ENCODE data around the gene ZMAT5. TPM values are rescaled to one million over a fixed set of nuclear protein-coding genes. Genes with fewer than 3 reads are reported as not detected.

Gene ZMAT5
- total RNA-seq, 1 experiment from 2014 or later = 13.4 TPM

DNA sequence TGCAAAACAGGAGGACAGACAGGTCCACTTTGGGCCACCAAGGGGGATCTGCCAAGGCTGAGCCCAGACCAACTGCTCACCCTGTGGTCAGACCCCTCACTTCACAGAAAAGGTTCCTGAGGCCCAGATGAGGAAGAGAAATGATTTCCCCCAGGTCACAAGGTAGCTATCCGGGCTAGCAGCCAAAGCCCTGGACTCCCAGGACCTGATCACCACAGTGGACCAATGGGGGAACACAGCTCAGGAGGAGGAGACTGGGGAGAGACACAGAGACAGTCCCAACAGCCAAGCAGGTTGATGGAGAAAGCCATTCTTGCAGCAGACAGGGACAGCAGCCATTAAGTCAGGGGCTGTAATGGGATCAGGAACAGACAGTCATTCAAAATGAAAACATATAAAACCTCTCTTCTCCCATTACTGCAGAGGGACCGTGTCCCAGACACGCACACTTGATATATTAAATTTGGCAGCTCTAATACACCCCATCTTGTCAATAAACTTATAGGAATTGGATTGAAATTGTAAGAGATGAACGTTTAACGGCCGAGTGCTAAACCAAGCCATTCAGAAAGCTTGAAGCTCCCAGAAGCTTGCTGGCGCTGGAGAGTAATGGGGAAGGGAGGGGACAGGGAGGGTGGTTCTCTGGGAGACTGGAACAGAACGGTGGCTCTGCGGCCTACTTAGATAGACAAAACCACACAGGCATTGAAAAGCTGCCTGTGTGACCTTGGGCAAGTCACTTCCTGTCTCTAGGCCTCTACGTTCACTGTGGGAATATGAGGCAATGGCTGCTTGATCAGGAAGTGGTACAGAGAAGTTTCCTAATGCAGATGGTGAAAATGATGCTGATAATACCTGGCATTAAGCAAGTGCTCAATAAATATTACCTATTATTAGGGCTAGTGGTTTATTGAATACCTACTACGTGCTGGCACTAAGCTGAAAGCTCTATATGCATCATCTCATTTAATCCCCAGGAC is 16.0 kb downstream of the ZMAT5 start:
- Mint-ChIP-seq H3K27ac (no peak overlapping the region), H3K4me1 (no peaks in the 10 kb centered on the region)

DNA sequence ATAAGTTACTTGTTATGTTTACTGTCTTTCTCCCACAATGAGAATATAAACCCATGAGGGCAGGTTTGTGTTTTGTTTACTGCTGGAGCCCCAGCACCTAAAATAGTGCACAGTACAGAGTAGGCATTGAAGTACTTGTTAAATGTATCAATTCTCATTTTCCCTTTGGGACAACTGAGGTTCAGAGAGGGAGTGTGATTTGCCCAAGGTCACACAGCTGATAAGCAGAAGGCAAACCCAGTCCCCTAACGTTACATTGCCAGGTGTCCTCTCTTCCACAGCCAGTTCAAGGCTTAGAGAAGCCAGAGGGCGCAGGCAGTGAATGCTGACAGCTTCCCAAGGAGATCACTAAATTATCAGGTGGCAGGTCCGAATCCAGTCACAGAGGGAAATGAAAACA is 16.8 kb downstream of the ZMAT5 start:
- CTCF ChIA-PET = no interaction called here
- DNase-seq (ENCODE audit: low spot score) = no peak

More for the DNA sequence above, 16.0 kb downstream of the ZMAT5 start:
- Mint-ChIP-seq H3K27me3 (ENCODE audit: low read depth) (no peaks in the 10 kb centered on the region), H3K4me3 (no peak overlapping the region), H3K9me3 (no peaks in the 10 kb centered on the region), H3K36me3 (no peaks in the 10 kb centered on the region)
- ATAC-seq = no peak
- POLR2A ChIA-PET = no interaction called here
- CTCF ChIA-PET = no interaction called here
- DNase-seq (ENCODE audit: low spot score) = no peak
- TF ChIP-seq, protein P1, sequence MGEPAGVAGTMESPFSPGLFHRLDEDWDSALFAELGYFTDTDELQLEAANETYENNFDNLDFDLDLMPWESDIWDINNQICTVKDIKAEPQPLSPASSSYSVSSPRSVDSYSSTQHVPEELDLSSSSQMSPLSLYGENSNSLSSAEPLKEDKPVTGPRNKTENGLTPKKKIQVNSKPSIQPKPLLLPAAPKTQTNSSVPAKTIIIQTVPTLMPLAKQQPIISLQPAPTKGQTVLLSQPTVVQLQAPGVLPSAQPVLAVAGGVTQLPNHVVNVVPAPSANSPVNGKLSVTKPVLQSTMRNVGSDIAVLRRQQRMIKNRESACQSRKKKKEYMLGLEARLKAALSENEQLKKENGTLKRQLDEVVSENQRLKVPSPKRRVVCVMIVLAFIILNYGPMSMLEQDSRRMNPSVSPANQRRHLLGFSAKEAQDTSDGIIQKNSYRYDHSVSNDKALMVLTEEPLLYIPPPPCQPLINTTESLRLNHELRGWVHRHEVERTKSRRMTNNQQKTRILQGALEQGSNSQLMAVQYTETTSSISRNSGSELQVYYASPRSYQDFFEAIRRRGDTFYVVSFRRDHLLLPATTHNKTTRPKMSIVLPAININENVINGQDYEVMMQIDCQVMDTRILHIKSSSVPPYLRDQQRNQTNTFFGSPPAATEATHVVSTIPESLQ (CRISPR knock-in tag; IDR thresholded peaks at IDR 0.05) = no peak
- TF ChIP-seq GABPB1 (CRISPR knock-in tag; IDR thresholded peaks at IDR 0.05) = no peak

DNA sequence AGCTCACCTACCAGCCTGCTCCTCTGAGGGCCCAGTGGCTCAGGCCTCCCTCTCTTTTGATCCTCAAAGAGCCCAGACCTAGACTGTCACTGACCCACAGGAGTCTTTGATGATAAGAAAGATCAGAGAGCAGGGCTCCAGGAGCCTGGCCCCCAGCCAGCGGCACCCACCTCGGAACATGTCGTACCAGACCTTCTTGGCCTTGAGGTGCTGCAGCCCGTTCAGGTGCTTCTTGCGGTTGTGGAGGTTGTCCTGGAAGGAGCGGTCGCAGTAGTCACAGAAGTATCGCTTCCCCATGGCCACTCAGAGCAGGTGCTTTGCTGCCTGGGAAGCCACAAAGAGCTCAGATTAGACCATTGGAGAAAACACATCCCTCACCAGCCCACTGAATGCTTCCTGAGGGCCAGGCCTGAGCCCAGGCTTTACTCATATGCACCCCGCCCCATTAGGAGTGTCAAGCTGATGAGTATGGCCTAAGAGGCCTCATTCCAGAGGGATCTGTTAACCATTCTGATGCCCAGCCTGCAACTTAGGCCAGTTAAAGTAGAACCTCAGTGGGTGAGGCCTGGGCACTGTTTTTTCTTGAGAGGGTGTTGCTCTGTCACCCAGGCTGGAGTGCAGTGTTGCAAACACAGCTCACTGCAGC is 18.4 kb downstream of the ZMAT5 start:
- DNase-seq (ENCODE audit: low spot score) (no peak), ATAC-seq (no peak)
- H3K27ac Mint-ChIP-seq = no peak overlapping the region; the same call in 1 of the 2 replicates
- H3K4me1 Mint-ChIP-seq = no peaks in the 10 kb centered on the region
- no peaks in the 10 kb centered on the region for H3K9me3 Mint-ChIP-seq
- H3K27me3 Mint-ChIP-seq (ENCODE audit: low read depth) = no peaks in the 10 kb centered on the region; the same call in 1 of the 2 replicates
- ChIA-PET POLR2A (interaction anchor here (0.5 to 0.6 kb wide), 2 partner anchors 25 to 376 kb away, joined by 4 to 12 read pairs; no protein-coding TSS in a partner anchor), CTCF (interaction anchor here (0.7 to 1.7 kb wide), 3 partner anchors 24 to 257 kb away, joined by 3 to 5 read pairs (median 4); no protein-coding TSS in a partner anchor)
- TF ChIP-seq EMX1 (CRISPR knock-in tag; IDR thresholded peaks at IDR 0.05) = no peak
- no peak overlapping the region for H3K4me3 Mint-ChIP-seq
- H3K36me3 Mint-ChIP-seq = peaks cover 2% of the 10 kb centered on the region; the same call in 1 of the 2 replicates

More for the DNA sequence above, 16.8 kb downstream of the ZMAT5 start:
- H3K27me3 Mint-ChIP-seq (ENCODE audit: low read depth) = no peaks in the 10 kb centered on the region; the same call in 1 of the 2 replicates
- H3K9me3 Mint-ChIP-seq = no peaks in the 10 kb centered on the region
- no peak overlapping the region for H3K4me3 Mint-ChIP-seq
- peaks cover 2% of the 10 kb centered on the region; the same call in 1 of the 2 replicates for H3K36me3 Mint-ChIP-seq
- H3K27ac Mint-ChIP-seq = no peak overlapping the region; the same call in 1 of the 2 replicates
- no peak for ATAC-seq
- POLR2A ChIA-PET = no interaction called here
- TF ChIP-seq NR1H2 (CRISPR knock-in tag; IDR thresholded peaks at IDR 0.05) (no peak), ETV6 (CRISPR knock-in tag; IDR thresholded peaks at IDR 0.05) (no peak), TEAD1 (CRISPR knock-in tag; IDR thresholded peaks at IDR 0.05) (no peak), EMX1 (CRISPR knock-in tag; IDR thresholded peaks at IDR 0.05) (no peak), MXD4 (CRISPR knock-in tag; IDR thresholded peaks at IDR 0.05; ENCODE audit: borderline replicate concordance) (no peak)
- TF ChIP-seq, protein P2, sequence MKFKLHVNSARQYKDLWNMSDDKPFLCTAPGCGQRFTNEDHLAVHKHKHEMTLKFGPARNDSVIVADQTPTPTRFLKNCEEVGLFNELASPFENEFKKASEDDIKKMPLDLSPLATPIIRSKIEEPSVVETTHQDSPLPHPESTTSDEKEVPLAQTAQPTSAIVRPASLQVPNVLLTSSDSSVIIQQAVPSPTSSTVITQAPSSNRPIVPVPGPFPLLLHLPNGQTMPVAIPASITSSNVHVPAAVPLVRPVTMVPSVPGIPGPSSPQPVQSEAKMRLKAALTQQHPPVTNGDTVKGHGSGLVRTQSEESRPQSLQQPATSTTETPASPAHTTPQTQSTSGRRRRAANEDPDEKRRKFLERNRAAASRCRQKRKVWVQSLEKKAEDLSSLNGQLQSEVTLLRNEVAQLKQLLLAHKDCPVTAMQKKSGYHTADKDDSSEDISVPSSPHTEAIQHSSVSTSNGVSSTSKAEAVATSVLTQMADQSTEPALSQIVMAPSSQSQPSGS (CRISPR knock-in tag; IDR thresholded peaks at IDR 0.05; ENCODE audit: borderline replicate concordance, low read depth) = no peak
- TF ChIP-seq, protein P1 (CRISPR knock-in tag; IDR thresholded peaks at IDR 0.05) = no peak
- TF ChIP-seq, protein P3, sequence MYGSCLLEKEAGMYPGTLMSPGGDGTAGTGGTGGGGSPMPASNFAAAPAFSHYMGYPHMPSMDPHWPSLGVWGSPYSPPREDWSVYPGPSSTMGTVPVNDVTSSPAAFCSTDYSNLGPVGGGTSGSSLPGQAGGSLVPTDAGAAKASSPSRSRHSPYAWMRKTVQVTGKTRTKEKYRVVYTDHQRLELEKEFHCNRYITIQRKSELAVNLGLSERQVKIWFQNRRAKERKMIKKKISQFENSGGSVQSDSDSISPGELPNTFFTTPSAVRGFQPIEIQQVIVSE (CRISPR knock-in tag; IDR thresholded peaks at IDR 0.05; ENCODE audit: borderline replicate concordance) = no peak
- no peaks in the 10 kb centered on the region for H3K4me1 Mint-ChIP-seq

Measured in WTC11 (cell line).